Stomach (tissue), 4 donors: ENCODE results near the gene CFAP61.

ENCODE experiments used
- EP300 ChIP-seq: sonication (generic); formaldehyde crosslinking; IDR thresholded peaks from one replicate; pipeline ENCODE4 v1.6.1; 2017; ENCODE audit warnings: antibody characterized with exemption
- POLR2AphosphoS5 ChIP-seq, 3 donors: sonication (generic); formaldehyde crosslinking; IDR thresholded peaks; one replicate each; pipeline ENCODE4 v1.6.1; 2016; ENCODE audit warnings: antibody characterized with exemption in 3 of 3
- TF ChIP-seq, protein P1 (sequence below), 7 experiments: fragments of 450-650 bp in 4 of 7; fragments of 200-600 bp in 3 of 7; sonication (generic) in 3 of 7; IDR thresholded peaks; one replicate each; pipeline ENCODE4 v1.5.1; 2016 to 2019; ENCODE audit warnings: antibody characterized with exemption in 7 of 7, control low read depth in 2 of 7, mild to moderate bottlenecking in 1 of 7

DNA sequence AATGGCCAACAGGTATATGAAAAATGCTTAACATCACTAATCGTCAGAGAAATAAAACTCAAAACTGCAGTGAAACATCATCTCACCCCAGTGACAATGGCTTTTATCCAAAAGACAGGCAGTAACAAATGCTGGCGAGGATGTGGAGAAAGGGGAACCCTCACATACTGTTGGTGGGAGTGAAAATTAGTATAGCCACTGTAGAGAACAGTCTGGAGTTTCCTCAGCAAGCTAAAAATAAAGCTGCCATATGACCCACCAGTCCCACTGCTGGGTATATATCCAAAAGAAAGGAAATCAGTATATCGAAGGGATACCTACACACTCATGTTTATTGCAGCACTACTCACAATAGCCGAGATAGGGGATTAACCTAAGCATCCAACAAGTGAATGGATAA is 292.1 kb downstream of the CFAP61 start:
- TF ChIP-seq, protein P1, sequence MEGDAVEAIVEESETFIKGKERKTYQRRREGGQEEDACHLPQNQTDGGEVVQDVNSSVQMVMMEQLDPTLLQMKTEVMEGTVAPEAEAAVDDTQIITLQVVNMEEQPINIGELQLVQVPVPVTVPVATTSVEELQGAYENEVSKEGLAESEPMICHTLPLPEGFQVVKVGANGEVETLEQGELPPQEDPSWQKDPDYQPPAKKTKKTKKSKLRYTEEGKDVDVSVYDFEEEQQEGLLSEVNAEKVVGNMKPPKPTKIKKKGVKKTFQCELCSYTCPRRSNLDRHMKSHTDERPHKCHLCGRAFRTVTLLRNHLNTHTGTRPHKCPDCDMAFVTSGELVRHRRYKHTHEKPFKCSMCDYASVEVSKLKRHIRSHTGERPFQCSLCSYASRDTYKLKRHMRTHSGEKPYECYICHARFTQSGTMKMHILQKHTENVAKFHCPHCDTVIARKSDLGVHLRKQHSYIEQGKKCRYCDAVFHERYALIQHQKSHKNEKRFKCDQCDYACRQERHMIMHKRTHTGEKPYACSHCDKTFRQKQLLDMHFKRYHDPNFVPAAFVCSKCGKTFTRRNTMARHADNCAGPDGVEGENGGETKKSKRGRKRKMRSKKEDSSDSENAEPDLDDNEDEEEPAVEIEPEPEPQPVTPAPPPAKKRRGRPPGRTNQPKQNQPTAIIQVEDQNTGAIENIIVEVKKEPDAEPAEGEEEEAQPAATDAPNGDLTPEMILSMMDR (IDR thresholded peaks at IDR 0.05), result no peak
- no peak for TF ChIP-seq POLR2AphosphoS5 (IDR thresholded peaks at IDR 0.05)
- TF ChIP-seq EP300, result no peak
